BE2C (cell line): ENCODE results near the gene VAMP2.
A peak's percentile ranks its signal among the peaks of the same experiment; 100 is the strongest.

Source experiments
- DNase-seq: peaks from one replicate; pipeline ENCODE4 v3.0.0-alpha.2; 2020
- H3K27me3 ChIP-seq: fragments of 250-450 bp; sonication (Bioruptor Pico); 2 replicates; pipeline ENCODE4 v1.5.1; 2020; ENCODE audit warnings: mild to moderate bottlenecking
- H3K36me3 ChIP-seq: fragments of 250-450 bp; sonication (Bioruptor Pico); 2 replicates; pipeline ENCODE4 v1.5.1; 2020; ENCODE audit warnings: mild to moderate bottlenecking
- H3K4me1 ChIP-seq: fragments of 250-450 bp; sonication (Bioruptor Pico); 2 replicates; pipeline ENCODE4 v1.5.1; 2020
- H3K4me3 ChIP-seq: 2 replicates; pipeline ENCODE4 v1.5.1; 2011; ENCODE audit warnings: low read depth, low read length
- H3K9me3 ChIP-seq: fragments of 250-450 bp; sonication (Bioruptor Pico); 2 replicates; pipeline ENCODE4 v1.5.1; 2020
- CTCF ChIP-seq: IDR thresholded peaks from 2 replicates; pipeline ENCODE4 v1.5.1; 2012; ENCODE audit warnings: mild to moderate bottlenecking, low read depth, low read length

The VAMP2 gene

GRCh38 chr17:8153525-8153956, 9.2 kb downstream of the VAMP2 start:
- DNase-seq, result no peak
- no peaks in the 10 kb centered on the region for H3K9me3 ChIP-seq
- no peak for TF ChIP-seq CTCF
- no peaks in the 10 kb centered on the region for H3K27me3 ChIP-seq
- H3K4me3 ChIP-seq, result no peak overlapping the region
- H3K4me1 ChIP-seq, result peaks cover 9% of the 10 kb centered on the region; the same call in 1 of the 2 replicates
- peaks cover 11% of the 10 kb centered on the region for H3K36me3 ChIP-seq

GRCh38 chr17:8153031-8153451, 9.7 kb downstream of the VAMP2 start:
- H3K27me3 ChIP-seq, result no peaks in the 10 kb centered on the region
- no peak for DNase-seq
- peaks cover 15% of the 10 kb centered on the region for H3K36me3 ChIP-seq
- no peaks in the 10 kb centered on the region for H3K9me3 ChIP-seq
- H3K4me1 ChIP-seq, result peaks cover 9% of the 10 kb centered on the region; the same call in 1 of the 2 replicates
- H3K4me3 ChIP-seq, result no peak overlapping the region
- no peak for TF ChIP-seq CTCF

- Histone ChIP-seq H3K9me3 (no peaks in the 10 kb centered on the region), H3K27me3 (no peaks in the 10 kb centered on the region), H3K4me1 (peaks cover 9% of the 10 kb centered on the region; the same call in 1 of the 2 replicates), H3K4me3 (peak within 1 kb of the TSS; percentile 66), H3K36me3 (peaks cover 17% of the 10 kb centered on the region)
- peak; percentile 95 for DNase-seq
- TF ChIP-seq CTCF, result no peak
Observed at GRCh38 chr17:8152112-8152775, 10.5 kb downstream of the VAMP2 start, which contains the start of gene PER1. Gene PER1, minus strand, starts transcription at chr17:8152404. Its CDS starts 1,698 bp downstream, at chr17:8150706.

- Histone ChIP-seq H3K36me3 (peaks cover 21% of the 10 kb centered on the region), H3K9me3 (no peaks in the 10 kb centered on the region), H3K4me3 (peak overlapping the region; percentile 66), H3K4me1 (peaks cover 9% of the 10 kb centered on the region; the same call in 1 of the 2 replicates), H3K27me3 (no peaks in the 10 kb centered on the region)
- DNase-seq, result no peak
- TF ChIP-seq CTCF, result no peak
Observed at GRCh38 chr17:8151641-8152111, 11.1 kb downstream of the VAMP2 start.

- peak; percentile 80 for DNase-seq
- Histone ChIP-seq H3K27me3 (no peaks in the 10 kb centered on the region), H3K4me3 (peak overlapping the region; percentile 66), H3K36me3 (peaks cover 21% of the 10 kb centered on the region), H3K4me1 (peaks cover 9% of the 10 kb centered on the region; the same call in 1 of the 2 replicates), H3K9me3 (no peaks in the 10 kb centered on the region)
- TF ChIP-seq CTCF, result no peak
Observed at GRCh38 chr17:8151120-8151640, 11.6 kb downstream of the VAMP2 start.
